T-cell (primary cell): ENCODE measurements around the gene PTCH1. TPM values are rescaled to one million over a fixed set of nuclear protein-coding genes. Genes with fewer than 3 reads are reported as not detected.

Experiments used
- ATAC-seq, 4 experiments: fragments of 200-7000 bp in 3 of 4; fragments of 150-1000 bp in 1 of 4; cut with Tn5 transposase; replicated peaks in 1 of 4; 1 replicate in 3 of 4; 2 replicates in 1 of 4; pipeline ENCODE4 v1.10.0; 2021; ENCODE audit warnings: moderate library complexity in 3 of 4, mild to moderate bottlenecking in 2 of 4, moderate number of reproducible peaks in 1 of 4
- CTCF ChIA-PET, 2 donors: fragments of 300-600 bp; sonication (Branson Sonifier 250); formaldehyde crosslinking; loops; one replicate each; lab custom pipeline; 2022; ENCODE audit warnings: antibody characterized with exemption in 2 of 2; lab: Charles Lee
- POLR2A ChIA-PET, 2 donors: fragments of 300-600 bp; sonication (Branson Sonifier 250); formaldehyde crosslinking; loops; one replicate each; lab custom pipeline; 2022; ENCODE audit warnings: antibody characterized with exemption in 2 of 2; lab: Charles Lee
- DNase-seq, 35 experiments: peaks; one replicate each; pipeline versions ENCODE4 v3.0.0 to v3.0.0-alpha.2; 2013 to 2023
- H3K27ac ChIP-seq: one replicate; pipeline ENCODE4 v1.5.1; 2013; ENCODE audit warnings: low read length
- H3K27me3 ChIP-seq, 2 experiments: replicated peaks in 1 of 2; 1 replicate in 1 of 2; 2 replicates in 1 of 2; pipeline versions ENCODE4 v1.6.1 to v1.7.0; 2013; ENCODE audit warnings: low read length in 1 of 2, mixed read lengths in 1 of 2; ENCODE audit not compliant: control insufficient read depth in 2 of 2, insufficient read depth in 2 of 2; ENCODE audit errors: extremely low read depth in 1 of 2
- H3K36me3 ChIP-seq, 2 donors: 1 replicate in 1 of 2; 2 replicates in 1 of 2; pipeline versions ENCODE4 v1.6.1 to v1.7.0; 2013; ENCODE audit warnings: low read length in 1 of 2; ENCODE audit not compliant: control insufficient read depth in 2 of 2, insufficient read depth in 1 of 2; ENCODE audit errors: extremely low read depth in 1 of 2
- H3K4me1 ChIP-seq, 2 experiments: 1 replicate in 1 of 2; 2 replicates in 1 of 2; pipeline versions ENCODE4 v1.6.1 to v1.7.0; 2013; ENCODE audit warnings: low read length in 2 of 2, mixed read lengths in 1 of 2; ENCODE audit not compliant: insufficient read depth in 2 of 2, control insufficient read depth in 1 of 2; ENCODE audit errors: extremely low read depth in 1 of 2
- H3K4me3 ChIP-seq, 2 donors: 1 replicate in 1 of 2; 2 replicates in 1 of 2; pipeline versions ENCODE4 v1.5.1 to v1.7.0; 2013; ENCODE audit warnings: mild to moderate bottlenecking in 2 of 2, low read length in 1 of 2, moderate library complexity in 1 of 2; ENCODE audit not compliant: control insufficient read depth in 1 of 2; ENCODE audit errors: extremely low read depth in 1 of 2
- H3K9me3 ChIP-seq: 2 replicates; pipeline ENCODE4 v1.7.0; 2013
- H3K27ac Mint-ChIP-seq, 2 donors: one replicate each; pipeline ENCODE4 v1.8.0; 2020 to 2021; ENCODE audit warnings: mild to moderate bottlenecking in 2 of 2, mixed read lengths in 2 of 2
- H3K27me3 Mint-ChIP-seq, 2 donors: one replicate each; pipeline ENCODE4 v1.8.0; 2021 to 2022; ENCODE audit warnings: mixed read lengths in 2 of 2
- H3K36me3 Mint-ChIP-seq: one replicate; pipeline ENCODE4 v1.8.0; 2021; ENCODE audit warnings: mixed read lengths
- H3K4me1 Mint-ChIP-seq, 3 donors: one replicate each; pipeline ENCODE4 v1.8.0; 2020 to 2022; ENCODE audit warnings: mixed read lengths in 3 of 3, mild to moderate bottlenecking in 1 of 3
- H3K4me3 Mint-ChIP-seq, 3 donors: one replicate each; pipeline ENCODE4 v1.8.0; 2020 to 2022; ENCODE audit warnings: mild to moderate bottlenecking in 3 of 3, mixed read lengths in 3 of 3, moderate library complexity in 3 of 3
- H3K9me3 Mint-ChIP-seq, 3 donors: one replicate each; pipeline ENCODE4 v1.8.0; 2020 to 2022; ENCODE audit warnings: mixed read lengths in 3 of 3
- WGBS: methylation state at CpG from one replicate; pipeline ENCODE4 v1.1.5; 2013; ENCODE audit warnings: missing lambda C conversion rate; ENCODE audit not compliant: insufficient coverage; 5-methylcytosine and 5-hydroxymethylcytosine counted together
- total RNA-seq, 35 experiments: library from RNA in 6 of 35; stranded (reverse) in 6 of 35; fragments of 120-200 nt in 1 of 35; gene quantifications; one replicate each; pipeline versions ENCODE4 v1.2.1 to v1.2.4 and lab custom pipeline; 2013 to 2026

The PTCH1 gene
- total RNA-seq, 5 donors from 2014 or later (not counting 1 experiment from before 2014, with no cell fraction given): 23.4 to 35.5 (median 29.2) TPM

DNA sequence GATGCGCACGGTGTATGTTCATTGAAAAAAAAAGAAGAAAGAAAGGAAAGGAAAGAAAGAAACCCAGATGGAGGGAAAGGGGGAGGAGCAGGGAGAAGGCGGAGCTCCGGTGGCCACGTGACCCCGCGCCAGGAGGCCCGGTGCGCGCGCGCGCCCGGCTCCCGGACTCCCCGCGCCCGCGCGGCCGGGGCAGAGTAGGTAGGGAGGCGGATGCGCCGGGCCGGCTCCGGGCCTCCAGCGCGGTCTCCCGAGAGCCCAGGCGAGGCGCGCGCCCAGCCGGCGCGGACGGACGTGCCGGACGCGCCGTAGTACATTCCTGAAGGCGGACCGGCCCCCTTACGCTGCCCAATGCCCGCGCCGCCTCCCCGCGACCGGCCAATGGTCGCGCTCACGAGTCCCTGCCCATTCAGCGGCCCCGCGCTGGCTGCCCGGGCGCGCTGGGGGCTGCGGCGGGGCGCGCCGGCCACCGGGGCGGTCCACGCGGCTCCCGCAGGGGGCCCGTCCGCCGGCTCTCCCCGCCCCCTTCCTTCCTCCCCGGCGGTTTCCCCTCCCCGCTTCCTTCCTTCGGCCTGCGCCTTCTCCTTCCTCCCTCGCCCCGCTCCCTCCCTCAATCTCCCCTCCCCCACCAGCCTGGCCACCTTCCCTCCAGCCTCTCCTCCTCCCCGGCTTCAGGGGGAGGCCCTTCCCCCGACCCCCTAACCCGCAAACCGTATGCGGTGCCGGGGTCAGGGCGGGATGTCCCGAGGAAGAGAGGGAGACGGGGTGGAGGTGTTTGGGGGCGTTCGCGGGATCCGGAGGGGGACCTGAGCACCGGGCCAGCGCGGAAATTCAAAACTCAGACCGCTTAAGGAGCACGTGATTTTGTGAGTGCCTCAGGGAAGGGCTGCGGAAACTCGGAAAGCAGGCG, 5.8 kb downstream of the PTCH1 start:
- Mint-ChIP-seq H3K4me1 (peaks cover 34 to 51% (median 46%) of the 10 kb centered on the region in 3 donors), H3K27ac (peak overlapping the region; percentile 76 to 83), H3K27me3 (peaks cover 8 to 14% of the 10 kb centered on the region in 2 donors), H3K4me3 (peak overlapping the region; percentile 87 to 99 (median 90)), H3K36me3 (no peaks in the 10 kb centered on the region), H3K9me3 (no peaks in the 10 kb centered on the region)
- under 1% methylated on average over 85 of the region's 102 CpGs for WGBS
- H3K9me3 ChIP-seq: no peaks in the 10 kb centered on the region
- H3K27me3 ChIP-seq: peaks cover 4 to 32% of the 10 kb centered on the region in 2 experiments
- H3K4me3 ChIP-seq: peak overlapping the region; percentile 72 to 73
- peak; percentile 55 to 89 (median 76) for DNase-seq
- POLR2A ChIA-PET: interaction anchor here in 1 of 2 donors (0.6 kb wide), 1 partner anchor 219 kb away, joined by 3 read pairs; no protein-coding TSS in a partner anchor
- CTCF ChIA-PET: interaction anchor here in 1 of 2 donors (0.5 kb wide), 1 partner anchor 22 kb away, joined by 6 read pairs; no protein-coding TSS in a partner anchor
- peak overlapping the region; percentile 49 for H3K27ac ChIP-seq
- peaks cover 21 to 62% of the 10 kb centered on the region in 2 experiments for H3K4me1 ChIP-seq
- ATAC-seq: peak; percentile 63 to 72 (median 65)
- H3K36me3 ChIP-seq: no peaks in the 10 kb centered on the region

DNA sequence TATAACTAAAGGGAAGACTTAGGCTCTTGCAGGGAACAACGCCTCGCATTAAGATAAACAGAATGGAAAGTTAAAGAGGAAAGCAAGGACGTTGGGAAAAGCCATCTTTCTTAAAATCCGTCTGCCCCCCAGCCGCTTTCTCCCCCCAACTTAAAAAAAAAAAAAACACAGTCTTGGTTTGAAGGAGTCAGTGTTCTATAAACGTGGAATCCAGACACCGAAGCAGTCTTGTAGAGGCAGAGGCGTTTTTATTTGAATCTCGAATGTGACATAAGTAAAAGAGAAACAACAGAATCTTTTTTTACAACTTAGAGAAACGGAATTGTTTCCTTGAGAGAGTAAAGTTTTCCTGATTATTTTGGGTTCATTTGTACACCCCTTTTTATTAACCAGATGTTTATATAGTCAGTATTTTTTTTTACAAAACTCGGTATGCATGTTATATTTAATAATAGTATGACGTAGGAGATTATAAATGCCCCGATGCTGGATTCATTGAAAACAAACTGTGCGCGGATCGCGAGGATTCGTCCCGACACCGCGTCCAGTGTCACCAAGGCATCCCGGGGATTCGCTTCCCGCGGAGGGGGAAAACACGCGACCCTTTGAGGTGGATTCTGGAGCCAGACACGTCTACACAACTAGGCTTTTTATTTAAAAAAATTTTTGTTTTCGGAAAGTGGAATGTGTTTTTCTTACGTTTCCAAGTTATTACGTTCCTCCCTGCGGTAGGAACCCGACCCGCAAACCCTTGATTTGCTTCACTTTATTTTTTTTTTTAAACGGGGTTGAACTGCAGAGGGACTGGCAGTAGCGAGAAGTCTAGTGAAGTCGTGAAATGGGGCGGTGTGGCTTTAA, 6.7 kb downstream of the PTCH1 start:
- peaks cover 9 to 15% of the 10 kb centered on the region in 2 donors for H3K27me3 Mint-ChIP-seq
- DNase-seq (peak in 5 of 35 experiments; percentile 2 to 30 (median 20)), ATAC-seq (no peak)
- 0% methylated on average over 10 of the region's 38 CpGs for WGBS
- Histone ChIP-seq H3K27me3 (peaks cover 3 to 32% of the 10 kb centered on the region in 2 experiments), H3K9me3 (no peaks in the 10 kb centered on the region), H3K4me1 (peaks cover 16 to 58% of the 10 kb centered on the region in 2 experiments), H3K4me3 (peak overlapping the region; percentile 72 to 73), H3K36me3 (no peaks in the 10 kb centered on the region), H3K27ac (no peak overlapping the region)
- H3K27ac Mint-ChIP-seq: peak overlapping the region; percentile 71 to 83
- H3K9me3 Mint-ChIP-seq: no peaks in the 10 kb centered on the region
- ChIA-PET CTCF (interaction anchor here in 1 of 2 donors (0.5 kb wide), 1 partner anchor 21 kb away, joined by 6 read pairs; no protein-coding TSS in a partner anchor), POLR2A (no interaction called here)
- peaks cover 32 to 56% (median 46%) of the 10 kb centered on the region in 3 donors for H3K4me1 Mint-ChIP-seq
- no peaks in the 10 kb centered on the region for H3K36me3 Mint-ChIP-seq
- H3K4me3 Mint-ChIP-seq: peak overlapping the region; percentile 87 to 99 (median 90)

DNA sequence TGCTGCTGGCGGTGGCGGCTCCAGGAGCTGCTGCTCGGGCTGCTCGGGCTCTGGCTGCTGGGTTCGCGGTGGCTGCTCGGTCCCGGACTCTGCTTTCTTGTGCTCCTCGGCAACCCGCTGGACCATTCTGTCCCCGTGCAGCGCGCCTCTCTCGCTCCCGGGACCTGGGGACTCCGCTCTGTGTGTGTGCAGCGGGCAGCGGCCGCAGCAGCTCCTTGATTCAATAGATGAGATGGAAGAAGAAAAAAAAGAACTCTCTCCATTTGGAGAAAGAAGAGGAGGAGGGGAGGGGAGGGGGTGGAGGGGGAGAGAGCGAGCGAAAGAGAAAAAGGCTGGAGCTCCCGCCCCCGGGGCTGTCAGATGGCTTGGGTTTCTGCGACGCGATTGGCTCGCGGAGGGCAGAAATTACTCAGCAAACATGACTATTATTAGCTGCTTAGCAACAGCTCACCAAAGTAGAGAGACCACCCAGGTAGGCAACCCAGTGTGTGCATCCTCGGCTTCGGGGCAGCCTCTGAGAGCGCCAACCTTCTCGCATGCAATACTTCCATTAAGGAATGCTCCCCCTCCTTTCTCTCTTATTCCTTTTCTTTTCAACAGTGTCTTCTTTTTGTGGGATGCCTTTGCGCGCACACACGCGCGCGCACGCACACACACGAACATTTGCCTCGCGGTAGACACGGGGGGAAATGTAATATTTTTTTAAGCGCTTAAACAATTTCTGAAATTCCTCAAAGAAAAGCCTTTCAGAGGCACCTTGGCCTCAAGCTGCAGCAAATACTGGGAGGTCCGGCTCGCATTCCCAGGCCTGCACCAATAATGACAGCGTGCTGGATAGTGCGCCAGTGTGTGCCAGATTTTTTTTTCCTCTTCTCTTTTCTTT, 7.6 kb downstream of the PTCH1 start:
- Histone ChIP-seq H3K27me3 (peaks cover under 1 to 36% of the 10 kb centered on the region in 2 experiments), H3K27ac (no peak overlapping the region), H3K4me3 (peak overlapping the region; percentile 72 to 73), H3K36me3 (no peaks in the 10 kb centered on the region), H3K4me1 (peaks cover 15 to 64% of the 10 kb centered on the region in 2 experiments), H3K9me3 (no peaks in the 10 kb centered on the region)
- Mint-ChIP-seq H3K27me3 (peaks cover 16 to 17% of the 10 kb centered on the region in 2 donors), H3K36me3 (no peaks in the 10 kb centered on the region), H3K9me3 (no peaks in the 10 kb centered on the region), H3K27ac (peak overlapping the region; percentile 53 to 71), H3K4me3 (peak overlapping the region; percentile 87 to 99 (median 90)), H3K4me1 (peaks cover 37 to 62% (median 49%) of the 10 kb centered on the region in 3 donors)
- ChIA-PET POLR2A (interaction anchor here in 1 of 2 donors (1.0 kb wide), 1 partner anchor 47 kb away, joined by 3 read pairs; no protein-coding TSS in a partner anchor), CTCF (interaction anchor here in 1 of 2 donors (0.6 to 1.1 kb wide), 2 partner anchors 15 to 1038 kb away, joined by 3 to 5 read pairs; no protein-coding TSS in a partner anchor)
- WGBS: 1% methylated on average over 20 of the region's 48 CpGs
- peak; percentile 13 to 33 (median 18) for ATAC-seq
- DNase-seq: peak in 33 of 35 experiments; percentile 30 to 73 (median 54)

DNA sequence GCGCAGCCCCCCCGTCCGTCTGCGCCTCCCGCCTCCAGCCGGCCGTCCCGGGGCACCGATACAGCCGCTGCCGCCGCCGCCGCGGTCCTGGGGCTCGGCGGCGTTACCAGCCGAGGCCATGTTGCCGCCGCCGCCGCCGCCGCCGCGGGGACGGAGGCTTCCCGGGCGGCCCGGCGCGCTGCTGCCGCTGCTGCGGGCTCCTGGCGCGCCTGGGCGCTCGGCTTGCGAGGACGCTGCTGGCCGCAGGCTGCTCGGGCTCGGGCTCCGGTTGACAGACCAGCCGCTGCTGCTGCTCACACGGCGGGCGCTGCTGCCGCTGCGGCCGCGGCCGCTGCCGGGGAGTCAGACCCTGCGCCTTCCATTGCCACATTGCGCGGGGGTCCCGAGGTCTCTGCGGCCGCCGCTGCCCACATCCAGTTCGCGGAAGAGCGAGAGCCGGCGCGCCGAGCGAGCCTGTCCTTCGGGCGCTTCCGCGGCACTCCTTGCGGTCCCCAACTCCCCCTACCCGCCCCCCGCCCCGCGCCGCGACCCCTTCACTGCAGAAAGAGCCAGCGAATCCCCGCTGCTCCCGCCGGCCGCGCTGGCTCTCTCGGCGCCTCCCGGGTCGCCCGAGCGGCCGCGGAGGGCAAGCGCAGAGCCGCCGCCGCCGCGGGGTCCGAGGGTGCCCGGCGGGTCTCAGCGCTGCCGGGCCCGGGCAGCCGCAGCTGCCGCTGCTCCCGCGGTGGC, 8.4 kb downstream of the PTCH1 start:
- Histone ChIP-seq H3K27ac (no peak overlapping the region), H3K4me1 (peaks cover 15 to 66% of the 10 kb centered on the region in 2 experiments), H3K4me3 (peak overlapping the region; percentile 73 to 91), H3K9me3 (no peaks in the 10 kb centered on the region), H3K36me3 (no peaks in the 10 kb centered on the region), H3K27me3 (peaks cover 2 to 36% of the 10 kb centered on the region in 2 experiments)
- CTCF ChIA-PET: interaction anchor here in 1 of 2 donors (0.6 to 1.1 kb wide), 2 partner anchors 14 to 1037 kb away, joined by 3 to 5 read pairs; no protein-coding TSS in a partner anchor
- Mint-ChIP-seq H3K36me3 (no peaks in the 10 kb centered on the region), H3K9me3 (no peaks in the 10 kb centered on the region), H3K4me3 (peak overlapping the region; percentile 93 to 99 (median 96)), H3K4me1 (peaks cover 41 to 62% (median 51%) of the 10 kb centered on the region in 3 donors), H3K27ac (no peak overlapping the region), H3K27me3 (peaks cover 16 to 19% of the 10 kb centered on the region in 2 donors)
- ATAC-seq: peak in 3 of 4 experiments; percentile 5 to 7 (median 6)
- DNase-seq: peak in 6 of 35 experiments; percentile 9 to 59 (median 18)
- under 1% methylated on average over 107 of the region's 111 CpGs for whole genome bisulfite sequencing
- POLR2A ChIA-PET: interaction anchor here in 1 of 2 donors (1.0 kb wide), 1 partner anchor 46 kb away, joined by 3 read pairs; no protein-coding TSS in a partner anchor
